Neuronal stem cell (in vitro differentiated cells): ENCODE measurements around the gene VSIG10L2.

Experiments
- DNase-seq: peaks from one replicate; pipeline ENCODE4 v3.0.0-alpha.2; 2013; ENCODE audit warnings: low spot score
- H2AFZ ChIP-seq: one replicate; pipeline ENCODE4 v1.6.1; 2013; ENCODE audit warnings: mild to moderate bottlenecking, low read length, inconsistent platforms
- H2AK5ac ChIP-seq: 2 replicates; pipeline ENCODE4 v1.6.1; 2013; ENCODE audit warnings: low read depth, mild to moderate bottlenecking, inconsistent platforms, low read length, moderate library complexity, mixed read lengths
- H2BK120ac ChIP-seq: 2 replicates; pipeline ENCODE4 v1.6.1; 2013; ENCODE audit warnings: low read depth, mild to moderate bottlenecking, inconsistent platforms, low read length, moderate library complexity, mixed read lengths
- H2BK12ac ChIP-seq: one replicate; pipeline ENCODE4 v1.6.1; 2013; ENCODE audit warnings: low read length, inconsistent platforms
- H2BK15ac ChIP-seq: 2 replicates; pipeline ENCODE4 v1.6.1; 2013; ENCODE audit warnings: mild to moderate bottlenecking, low read length, inconsistent platforms, mixed read lengths
- H2BK5ac ChIP-seq: one replicate; pipeline ENCODE4 v1.6.1; 2013; ENCODE audit warnings: inconsistent platforms, mild to moderate bottlenecking, low read length, moderate library complexity
- H3K14ac ChIP-seq: one replicate; pipeline ENCODE4 v1.6.1; 2013; ENCODE audit warnings: low read length, inconsistent platforms
- H3K18ac ChIP-seq: 2 replicates; pipeline ENCODE4 v1.6.1; 2013; ENCODE audit warnings: low read length, inconsistent platforms
- H3K23ac ChIP-seq: 2 replicates; pipeline ENCODE4 v1.6.1; 2013; ENCODE audit warnings: low read depth, mild to moderate bottlenecking, mixed read lengths, low read length, inconsistent platforms; ENCODE audit not compliant: poor library complexity
- H3K27ac ChIP-seq: replicated peaks from 3 replicates; pipeline ENCODE4 v1.5.1; 2013; ENCODE audit warnings: low read length, inconsistent platforms
- H3K27me3 ChIP-seq, 3 experiments: 2 replicates each; pipeline ENCODE4 v1.6.1; 2013; ENCODE audit warnings: low read length in 3 of 3, mild to moderate bottlenecking in 2 of 3, inconsistent platforms in 1 of 3, low read depth in 1 of 3, mixed read lengths in 1 of 3, moderate library complexity in 1 of 3; ENCODE audit not compliant: control insufficient read depth in 3 of 3, insufficient read depth in 3 of 3
- H3K36me3 ChIP-seq, 2 donors: replicated peaks in 1 of 2; 2 replicates each; pipeline ENCODE4 v1.6.1; 2013; ENCODE audit warnings: low read length in 2 of 2; ENCODE audit not compliant: control insufficient read depth in 2 of 2, insufficient read depth in 2 of 2
- H3K4ac ChIP-seq: 2 replicates; pipeline ENCODE4 v1.6.1; 2013; ENCODE audit warnings: inconsistent platforms, mild to moderate bottlenecking, low read length, moderate library complexity
- H3K4me1 ChIP-seq, 2 donors: 1 replicate in 1 of 2; 2 replicates in 1 of 2; pipeline ENCODE4 v1.6.1; 2013; ENCODE audit warnings: low read length in 2 of 2, low read depth in 1 of 2; ENCODE audit not compliant: control insufficient read depth in 2 of 2, insufficient read depth in 1 of 2
- H3K4me2 ChIP-seq: one replicate; pipeline ENCODE4 v1.6.1; 2013; ENCODE audit warnings: mild to moderate bottlenecking, low read length, inconsistent platforms; ENCODE audit not compliant: insufficient read depth, poor library complexity, severe bottlenecking
- H3K4me3 ChIP-seq, 2 donors: 2 replicates each; pipeline ENCODE4 v1.5.1; 2013; ENCODE audit warnings: low read length in 2 of 2, mild to moderate bottlenecking in 2 of 2, inconsistent platforms in 1 of 2, moderate library complexity in 1 of 2
- H3K79me1 ChIP-seq: one replicate; pipeline ENCODE4 v1.6.1; 2013; ENCODE audit warnings: low read depth, mild to moderate bottlenecking, inconsistent platforms, low read length, moderate library complexity
- H3K9ac ChIP-seq: one replicate; pipeline ENCODE4 v1.6.1; 2013; ENCODE audit warnings: mild to moderate bottlenecking, low read depth, low read length, inconsistent platforms; ENCODE audit not compliant: poor library complexity
- H3K9me3 ChIP-seq, 2 donors: replicated peaks in 1 of 2; 2 replicates each; pipeline versions ENCODE3 to v1.6.1; 2013; ENCODE audit warnings: low read length in 2 of 2, mild to moderate bottlenecking in 2 of 2, inconsistent platforms in 1 of 2, low read depth in 1 of 2, mixed read lengths in 1 of 2, moderate library complexity in 1 of 2; ENCODE audit not compliant: control insufficient read depth in 2 of 2, insufficient read depth in 1 of 2
- H4K8ac ChIP-seq: one replicate; pipeline ENCODE4 v1.6.1; 2013; ENCODE audit warnings: low read depth, mild to moderate bottlenecking, inconsistent platforms, low read length, moderate library complexity
- H4K91ac ChIP-seq: one replicate; pipeline ENCODE4 v1.6.1; 2013; ENCODE audit warnings: low read length, low read depth, mild to moderate bottlenecking, inconsistent platforms; ENCODE audit not compliant: poor library complexity
- WGBS, 2 donors: extraction: QIAGEN DNeasy Blood & Tissue Kit; methylation state at CpG; one replicate each; pipeline ENCODE4 v1.1.7; 2013; ENCODE audit warnings: missing lambda C conversion rate in 2 of 2, mixed read lengths in 1 of 2; ENCODE audit not compliant: insufficient read length in 2 of 2, insufficient replicate concordance in 1 of 2; ENCODE audit errors: extremely low coverage in 2 of 2; 5-methylcytosine and 5-hydroxymethylcytosine counted together

The VSIG10L2 gene

GRCh38 chr11:125967515-125967914, 21.7 kb downstream of the VSIG10L2 start:
- H3K9me3 ChIP-seq = peaks cover 6 to 13% of the 10 kb centered on the region in 2 donors
- no peak overlapping the region for H3K14ac ChIP-seq
- no peak overlapping the region for H3K9ac ChIP-seq
- no peak overlapping the region for H3K18ac ChIP-seq
- peaks cover 3 to 11% of the 10 kb centered on the region in 2 donors for H3K36me3 ChIP-seq
- H2BK5ac ChIP-seq = no peak overlapping the region
- no peak overlapping the region for H3K23ac ChIP-seq
- WGBS, 2 donors = no CpG with 5 or more reads among the region's 4 CpGs
- no peak overlapping the region for H2AK5ac ChIP-seq
- no peak overlapping the region for H2BK120ac ChIP-seq
- H4K8ac ChIP-seq = no peak overlapping the region
- no peak overlapping the region for H3K4me3 ChIP-seq
- H2BK15ac ChIP-seq = no peak overlapping the region
- no peaks in the 10 kb centered on the region for H3K79me1 ChIP-seq
- no peak for DNase-seq
- H2BK12ac ChIP-seq = no peak overlapping the region
- H3K4me2 ChIP-seq = no peak overlapping the region
- no peaks in the 10 kb centered on the region for H3K4me1 ChIP-seq
- no peaks in the 10 kb centered on the region for H3K27me3 ChIP-seq
- H2AFZ ChIP-seq = no peak overlapping the region
- no peak overlapping the region for H3K27ac ChIP-seq
- H4K91ac ChIP-seq = no peak overlapping the region
- H3K4ac ChIP-seq = no peak overlapping the region

DNA sequence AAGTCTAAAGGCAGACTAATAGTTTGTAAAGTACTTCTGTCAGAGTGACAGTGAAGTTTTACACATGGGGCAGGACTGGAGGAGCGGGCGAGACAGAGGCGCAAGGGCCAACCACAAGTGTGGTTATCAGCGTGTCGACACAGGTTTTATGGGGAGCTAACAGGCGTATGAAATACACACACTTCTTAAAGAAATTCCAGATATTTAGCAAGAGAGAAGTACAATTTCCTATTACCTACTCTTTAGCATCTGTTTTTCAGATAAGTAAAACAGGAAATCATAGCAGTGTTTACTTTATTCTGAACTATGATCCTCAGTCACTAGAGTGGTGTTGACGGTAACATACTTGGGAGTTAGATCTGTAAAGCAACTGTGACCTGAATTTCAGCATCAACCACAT, 22.5 kb downstream of the VSIG10L2 start:
- DNase-seq = no peak

GRCh38 chr11:125971618-125972017, 25.8 kb downstream of the VSIG10L2 start:
- Histone ChIP-seq H3K4me1 (no peaks in the 10 kb centered on the region), H3K79me1 (no peaks in the 10 kb centered on the region), H3K27me3 (no peaks in the 10 kb centered on the region), H3K36me3 (peaks cover 2 to 12% of the 10 kb centered on the region in 2 donors), H3K18ac (no peak overlapping the region), H3K4ac (no peak overlapping the region), H2BK15ac (no peak overlapping the region), H3K14ac (no peak overlapping the region), H2BK12ac (no peak overlapping the region), H4K8ac (no peak overlapping the region), H3K9ac (no peak overlapping the region), H2BK5ac (no peak overlapping the region), H3K9me3 (no peaks in the 10 kb centered on the region), H3K4me3 (no peak overlapping the region), H3K27ac (no peak overlapping the region), H2AK5ac (no peak overlapping the region), H4K91ac (no peak overlapping the region), H3K23ac (no peak overlapping the region), H2BK120ac (no peak overlapping the region), H3K4me2 (no peak overlapping the region), H2AFZ (no peak overlapping the region)
- WGBS, 2 donors = no CpG with 5 or more reads among the region's 6 CpGs
- DNase-seq = no peak

More for the DNA sequence above, 22.5 kb downstream of the VSIG10L2 start:
- no peak overlapping the region for H2BK12ac ChIP-seq
- H3K4me2 ChIP-seq = no peak overlapping the region
- H3K4me3 ChIP-seq = no peak overlapping the region
- H3K36me3 ChIP-seq = peaks cover 3 to 11% of the 10 kb centered on the region in 2 donors
- no CpG with 5 or more reads among the region's 7 CpGs for WGBS, 2 donors
- no peaks in the 10 kb centered on the region for H3K27me3 ChIP-seq
- H3K79me1 ChIP-seq = no peaks in the 10 kb centered on the region
- H2BK5ac ChIP-seq = no peak overlapping the region
- H4K91ac ChIP-seq = no peak overlapping the region
- H3K4me1 ChIP-seq = no peaks in the 10 kb centered on the region
- no peak overlapping the region for H2AFZ ChIP-seq
- H3K27ac ChIP-seq = no peak overlapping the region
- no peak overlapping the region for H3K4ac ChIP-seq
- H3K18ac ChIP-seq = no peak overlapping the region
- H3K14ac ChIP-seq = no peak overlapping the region
- H3K23ac ChIP-seq = no peak overlapping the region
- H3K9me3 ChIP-seq = peaks cover 4% of the 10 kb centered on the region in 2 donors
- H3K9ac ChIP-seq = no peak overlapping the region
- H2AK5ac ChIP-seq = no peak overlapping the region
- H2BK120ac ChIP-seq = no peak overlapping the region
- no peak overlapping the region for H4K8ac ChIP-seq
- H2BK15ac ChIP-seq = no peak overlapping the region

DNA sequence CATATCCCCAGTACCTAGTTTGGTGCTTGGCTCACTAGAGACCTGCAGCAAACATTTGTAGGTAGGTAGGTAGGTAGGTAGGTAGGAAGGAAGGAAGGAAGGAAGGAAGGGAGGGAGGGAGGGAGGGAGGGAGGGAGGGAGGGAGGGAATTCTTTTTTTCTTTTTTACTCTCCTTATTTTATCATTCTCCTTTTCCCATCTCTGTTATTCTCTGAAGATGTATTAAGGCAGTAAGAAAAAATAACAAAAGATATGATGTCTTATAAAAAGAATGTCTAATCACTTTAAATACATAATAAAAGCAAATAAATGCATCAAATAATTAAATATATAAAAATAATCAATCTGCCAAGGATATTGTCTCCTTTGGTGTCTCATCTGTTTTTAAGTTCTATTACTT, 28.4 kb downstream of the VSIG10L2 start:
- Histone ChIP-seq H2BK120ac (no peak overlapping the region), H2BK5ac (no peak overlapping the region)

More for the DNA sequence above, 28.4 kb downstream of the VSIG10L2 start:
- no peak overlapping the region for H4K91ac ChIP-seq
- no peak overlapping the region for H2BK15ac ChIP-seq
- no peaks in the 10 kb centered on the region for H3K9me3 ChIP-seq
- no peak overlapping the region for H4K8ac ChIP-seq
- no peak overlapping the region for H3K4me3 ChIP-seq
- H3K9ac ChIP-seq = no peak overlapping the region
- no peak overlapping the region for H2AFZ ChIP-seq
- H3K14ac ChIP-seq = no peak overlapping the region
- H3K4me1 ChIP-seq = peaks cover 0 to 16% of the 10 kb centered on the region in 2 donors
- H2AK5ac ChIP-seq = no peak overlapping the region
- no peak overlapping the region for H3K4ac ChIP-seq
- no peak overlapping the region for H3K27ac ChIP-seq
- H3K4me2 ChIP-seq = no peak overlapping the region
- peaks cover 3 to 14% of the 10 kb centered on the region in 2 donors for H3K36me3 ChIP-seq
- H2BK12ac ChIP-seq = no peak overlapping the region
- H3K79me1 ChIP-seq = no peaks in the 10 kb centered on the region
- H3K18ac ChIP-seq = no peak overlapping the region
- DNase-seq = no peak
- no peak overlapping the region for H3K23ac ChIP-seq
- H3K27me3 ChIP-seq = no peaks in the 10 kb centered on the region
